ENCODE measurements around the gene IGSF3.
"Not testable (repeated sequence)": the region's sequence is repeated elsewhere in the genome, so short reads cannot be mapped to it uniquely, and the experiment has no call there.

Gene IGSF3

GRCh38 chr1:116571215-116571919 lies 96.2 kb downstream of the IGSF3 start:
- DNase-seq = no peak

DNA sequence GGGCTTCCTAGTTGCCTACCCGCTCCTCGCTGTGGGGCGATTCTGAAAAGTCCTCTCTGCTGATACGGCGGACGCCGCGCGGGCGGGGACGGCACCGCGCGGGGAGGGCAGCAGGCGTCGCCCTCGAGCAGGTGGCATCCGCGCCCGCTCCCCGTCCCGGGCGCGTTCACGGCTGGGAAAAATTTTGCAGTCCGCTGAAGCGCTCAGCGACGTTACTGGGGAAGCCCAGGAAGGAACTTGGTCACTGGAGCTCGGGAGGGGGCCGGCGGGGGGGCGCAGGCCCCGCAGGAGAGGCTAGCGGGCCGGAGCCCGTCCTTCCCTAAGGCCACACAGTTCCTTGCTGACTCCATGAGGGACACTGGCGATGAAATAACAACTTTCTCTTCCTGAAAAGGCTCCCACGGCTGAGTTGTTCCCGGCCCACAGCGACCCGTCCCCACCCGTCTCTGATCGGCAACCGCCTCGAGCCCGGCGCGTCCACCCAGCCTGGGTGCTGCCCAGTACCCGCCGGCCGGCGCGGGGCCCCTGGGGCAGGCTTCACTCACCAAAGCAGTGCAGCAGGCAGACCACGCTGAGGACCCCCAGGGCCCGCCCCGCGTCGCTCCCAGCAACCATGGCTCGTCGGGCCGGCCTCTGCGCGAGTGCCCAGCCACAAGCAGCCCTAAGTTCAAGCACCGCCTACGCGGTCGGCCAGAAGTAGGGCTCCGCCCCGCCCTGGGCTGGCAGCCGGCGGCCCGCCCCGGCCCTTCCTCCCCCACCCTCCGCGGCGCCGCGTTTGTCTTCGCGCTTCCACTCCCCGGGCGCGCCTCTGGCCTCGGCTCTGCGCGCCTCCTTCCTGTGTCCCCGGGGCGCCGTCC lies 96.9 kb downstream of the IGSF3 start, which contains the start of gene CD58:
Gene CD58, minus strand, starts transcription at position 669 of the 857 bp plus-strand sequence. Its CDS starts 54 bp downstream, at position 615.
- peak; percentile 94 for DNase-seq

DNA sequence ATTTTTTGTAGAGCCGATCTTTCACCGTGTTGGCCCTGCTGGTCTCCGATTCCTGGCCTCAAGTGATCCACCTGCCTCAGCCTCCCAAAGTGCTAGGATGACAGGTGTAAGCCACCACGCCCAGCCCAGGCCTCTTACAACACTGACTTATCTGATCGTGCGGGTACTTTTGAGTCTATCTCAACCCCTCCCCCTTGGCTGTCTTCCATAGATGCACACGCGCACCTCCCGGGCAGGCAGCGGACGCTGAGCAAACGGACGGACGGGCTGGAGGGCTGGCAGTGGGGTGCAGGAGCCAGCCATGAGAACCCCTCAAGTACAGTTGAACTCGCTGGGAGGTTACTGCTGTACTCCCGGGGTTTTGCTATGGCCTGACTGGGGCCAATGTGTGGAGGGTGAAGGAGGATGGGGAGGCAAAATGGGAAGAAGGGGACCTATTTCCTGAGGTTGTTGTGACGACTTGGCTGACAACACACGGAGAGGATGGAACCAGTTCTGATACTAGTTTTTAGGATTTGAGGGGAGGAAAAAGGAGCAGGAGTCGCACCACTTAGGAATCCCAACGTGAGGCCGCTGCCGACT lies 97.7 kb downstream of the IGSF3 start:
- DNase-seq = peak; percentile 82

DNA sequence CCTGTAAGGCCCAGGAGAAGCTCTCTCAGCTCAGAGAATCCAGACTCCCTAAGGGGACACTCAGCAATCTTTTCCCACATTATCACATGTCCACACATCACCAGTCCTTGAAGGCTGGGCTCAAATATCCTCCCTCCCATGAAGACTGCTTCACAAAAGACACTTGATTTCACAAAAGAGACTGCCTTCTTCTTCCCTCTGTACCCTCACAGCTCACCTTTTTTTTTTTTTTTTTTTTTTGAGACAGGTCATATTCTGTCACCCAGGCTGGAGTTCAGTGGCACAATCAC lies 98.2 kb downstream of the IGSF3 start:
- no peak for DNase-seq

DNA sequence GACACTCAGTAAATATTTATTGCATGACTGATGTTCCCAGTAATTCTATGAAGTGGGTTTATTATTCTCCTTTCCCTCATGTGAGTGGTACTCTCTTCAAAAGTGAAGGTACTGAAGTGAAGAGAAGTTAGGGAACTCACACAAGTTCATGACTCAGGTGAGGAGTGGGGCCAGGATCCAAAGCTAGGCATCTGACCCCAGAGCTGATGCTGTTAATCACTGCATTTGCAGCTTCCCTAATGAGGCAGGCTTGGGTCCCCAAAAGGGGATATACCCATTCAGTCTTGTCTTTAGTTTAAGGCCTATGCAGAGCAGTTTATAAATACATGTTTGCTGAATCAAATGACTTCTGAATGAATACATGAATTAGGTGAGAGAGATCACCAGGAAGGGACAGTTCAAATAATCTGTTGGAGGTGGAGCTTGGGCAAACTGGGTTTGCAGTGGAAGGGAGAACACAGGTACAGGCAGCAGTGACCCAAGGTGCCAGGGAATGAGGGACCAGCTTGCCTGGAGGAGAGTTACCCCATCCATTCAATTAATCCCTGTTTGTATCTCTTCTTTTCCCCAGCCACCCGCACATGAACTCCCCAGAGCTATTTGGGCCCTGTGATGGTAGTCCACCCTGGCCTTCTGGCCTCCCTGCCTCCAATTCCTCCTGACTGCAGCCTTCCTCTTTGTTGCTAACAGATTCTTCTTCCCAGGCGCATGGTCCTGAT lies 98.7 kb downstream of the IGSF3 start:
- DNase-seq = no peak

DNA sequence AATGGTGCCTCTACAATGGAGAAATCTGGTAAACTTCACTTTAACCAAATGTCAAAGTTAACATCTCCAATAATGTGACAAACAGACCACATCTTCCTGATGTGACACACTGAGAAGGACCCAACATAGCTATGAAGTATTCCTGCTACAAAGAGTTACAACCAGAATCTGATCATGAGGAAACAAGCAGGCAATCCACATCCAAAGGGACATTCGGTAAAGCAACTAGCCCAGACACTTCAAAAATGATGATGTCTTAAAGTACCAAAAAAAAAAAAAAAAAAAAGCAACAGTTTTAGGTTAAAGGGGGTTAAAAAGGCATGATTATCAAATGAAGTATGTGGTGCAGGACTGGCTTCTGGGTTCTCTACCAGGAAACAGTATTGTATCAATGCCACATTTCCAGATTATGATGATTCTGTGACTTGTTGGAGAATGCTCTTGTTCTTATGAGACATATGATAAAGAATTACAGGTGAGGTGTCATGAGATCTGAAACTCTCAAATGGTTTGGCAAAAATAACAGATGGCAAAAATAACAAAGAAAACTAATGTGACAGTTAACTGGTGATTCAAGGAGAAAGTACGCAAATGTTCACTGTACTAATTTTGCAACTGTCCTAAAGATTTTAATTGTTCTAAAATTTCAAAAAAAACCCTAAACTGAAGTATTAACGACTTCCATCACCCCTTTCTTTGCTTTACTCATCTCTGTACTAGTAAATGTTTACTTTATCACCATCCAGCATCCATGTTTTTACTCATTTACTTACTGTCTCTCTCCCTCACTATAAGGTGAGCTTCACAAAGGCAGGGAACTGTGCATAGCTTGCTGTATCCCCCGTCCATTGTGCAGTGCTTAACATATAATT lies 99.5 kb downstream of the IGSF3 start:
- peak; percentile 64 for DNase-seq

DNA sequence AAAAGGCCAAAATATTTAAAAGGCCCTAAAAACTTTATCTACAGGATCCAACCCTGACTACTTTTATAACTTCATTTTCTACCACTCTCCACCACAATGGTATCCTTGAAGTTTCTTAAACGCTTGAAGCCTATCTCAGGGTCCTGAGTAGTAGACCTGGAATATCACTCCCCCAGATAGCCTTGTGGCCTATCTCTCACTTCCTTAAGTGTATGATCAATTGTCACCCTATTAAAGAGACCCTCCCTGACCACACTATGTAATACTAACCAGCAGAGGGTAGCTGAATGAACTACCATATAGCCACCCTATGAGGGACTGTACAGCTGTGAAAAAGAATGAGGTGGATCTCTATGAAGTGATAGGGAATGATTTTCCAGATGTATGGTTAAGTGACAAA lies 102.3 kb downstream of the IGSF3 start:
- DNase-seq = no peak

- no peak for DNase-seq
Measured at GRCh38 chr1:116564426-116564825, 103.1 kb downstream of the IGSF3 start.

DNA sequence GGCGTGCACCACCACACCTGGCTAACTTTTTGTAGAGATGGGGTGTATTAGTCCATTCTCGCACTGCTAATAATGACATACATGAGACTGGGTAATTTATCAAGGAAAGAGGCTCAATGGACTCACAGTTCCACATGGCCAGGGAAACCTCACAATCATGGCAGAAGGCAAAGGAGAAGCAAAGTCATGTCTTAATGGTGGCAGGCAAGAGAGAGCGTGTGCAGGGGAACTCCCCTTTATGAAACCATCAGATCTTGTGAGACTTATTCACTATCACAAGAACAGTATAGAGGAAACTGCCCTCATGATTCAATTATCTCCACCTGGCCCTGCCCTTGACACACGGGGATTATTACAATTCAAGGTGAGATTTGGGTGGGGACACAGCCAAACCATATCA lies 105.1 kb downstream of the IGSF3 start:
- not testable (repeated sequence) for DNase-seq

GRCh38 chr1:116561563-116561962 lies 106.0 kb downstream of the IGSF3 start:
- no peak for DNase-seq

- DNase-seq = peak; percentile 64
Measured at GRCh38 chr1:116560704-116561490, 106.6 kb downstream of the IGSF3 start.

- DNase-seq = peak; percentile 67
Measured at GRCh38 chr1:116559304-116559761, 108.2 kb downstream of the IGSF3 start.

DNA sequence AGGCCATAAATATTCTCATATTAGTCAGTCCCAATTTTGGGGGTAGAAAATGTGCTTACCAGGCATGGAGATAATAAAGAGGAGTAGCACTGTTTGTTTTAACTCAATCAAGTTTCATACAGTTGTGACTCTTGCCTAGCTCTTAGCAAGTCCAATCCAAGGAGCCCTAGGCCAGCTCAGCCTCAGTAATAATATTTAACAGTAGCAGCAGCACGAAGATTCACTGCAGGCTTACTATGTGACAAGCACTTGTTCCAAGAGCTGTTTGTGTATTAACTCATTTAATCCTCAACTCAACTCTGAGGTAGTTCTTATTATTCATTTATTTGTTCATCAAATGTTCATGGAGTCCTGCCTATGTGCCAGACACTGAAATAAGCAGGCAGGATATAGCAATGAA lies 109.0 kb downstream of the IGSF3 start:
- no peak for DNase-seq

DNA sequence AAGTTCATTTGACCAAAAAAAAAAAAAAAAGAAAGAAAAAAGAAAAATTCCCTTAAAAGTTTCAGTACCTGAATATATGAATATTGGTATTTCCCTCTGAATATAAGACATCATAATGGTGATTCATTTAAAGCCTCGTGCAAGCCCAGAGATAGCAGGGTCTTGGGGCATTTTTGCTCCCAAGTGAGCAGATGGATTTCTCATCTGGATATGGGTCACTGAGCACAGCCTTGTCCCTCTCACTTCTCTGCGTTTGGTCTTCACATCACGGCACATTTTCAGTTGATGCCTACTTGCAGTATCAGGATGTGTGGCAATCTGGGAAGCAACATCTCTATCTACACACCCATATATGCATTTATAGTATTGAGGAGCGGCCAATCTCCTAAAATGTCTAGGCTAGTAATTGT lies 109.4 kb downstream of the IGSF3 start:
- peak; percentile 39 for DNase-seq

GRCh38 chr1:116557323-116557878 lies 110.1 kb downstream of the IGSF3 start:
- no peak for DNase-seq

DNA sequence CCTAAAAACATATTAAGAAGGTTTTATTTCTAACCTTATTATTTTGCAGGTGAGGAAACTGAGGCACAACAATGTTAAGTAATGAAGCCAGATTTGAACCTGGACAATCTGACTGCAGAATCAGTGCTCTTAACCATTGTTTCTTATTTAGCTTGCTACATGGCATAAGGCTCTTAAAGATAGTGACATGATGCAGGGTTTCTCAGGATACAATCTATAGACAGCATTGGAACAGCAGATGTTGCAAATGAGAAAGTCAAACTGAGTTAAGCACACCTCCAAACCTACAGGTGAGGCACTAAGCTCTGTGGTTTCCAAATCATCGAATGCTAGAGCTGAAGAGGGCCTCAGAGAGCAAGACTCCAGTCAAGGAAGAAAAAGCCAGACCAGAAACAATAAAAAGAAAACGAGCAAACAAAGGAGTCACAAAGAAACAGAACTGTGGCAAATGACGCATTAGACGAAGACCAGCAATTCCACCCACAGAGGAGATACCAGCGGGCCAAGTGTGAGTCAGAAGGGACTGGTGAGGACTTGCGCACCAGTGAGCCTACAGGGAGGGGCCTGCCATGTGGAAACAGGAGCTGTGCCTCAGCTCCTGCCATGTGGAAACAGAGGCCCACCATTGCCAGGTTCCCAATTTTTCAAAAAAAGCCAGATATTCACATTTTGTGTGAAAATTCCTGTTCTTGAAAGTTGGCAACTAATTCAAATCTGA lies 111.1 kb downstream of the IGSF3 start:
- peak; percentile 97 for DNase-seq

- DNase-seq = no peak
Measured at GRCh38 chr1:116554924-116555323, 112.6 kb downstream of the IGSF3 start.

DNA sequence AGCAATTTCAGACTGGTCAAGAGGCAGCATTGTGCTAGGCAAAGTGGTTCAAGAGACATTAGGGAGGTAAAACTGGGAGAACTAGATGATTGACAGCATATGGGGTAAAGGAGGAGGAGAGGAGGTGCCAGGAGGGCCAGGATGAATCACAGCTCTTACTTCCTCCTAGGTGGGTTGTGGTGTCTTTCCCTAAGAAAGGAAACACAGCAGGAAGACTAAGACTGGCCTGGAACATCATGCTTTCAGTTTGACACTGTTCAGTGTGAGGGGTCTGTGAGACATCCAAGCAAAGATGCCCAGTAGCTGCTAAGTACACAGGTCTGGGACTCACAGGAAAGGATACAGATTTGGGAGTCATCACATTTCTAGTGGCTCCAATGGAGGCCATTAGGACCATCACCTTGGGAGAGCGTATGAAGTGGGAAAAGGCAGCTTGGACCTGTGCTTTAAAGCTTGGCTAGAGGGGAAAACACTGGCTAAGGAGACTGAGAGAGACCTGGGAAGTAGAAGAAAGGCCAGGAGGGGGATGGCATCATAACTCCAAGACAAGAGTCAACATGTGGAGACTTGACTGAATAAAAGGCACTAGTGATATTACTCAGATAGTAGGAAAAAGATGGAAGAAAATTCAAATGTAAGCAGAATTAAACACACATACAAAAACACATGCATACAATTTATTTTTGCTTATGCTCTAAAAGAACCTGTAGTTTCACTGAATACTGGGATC lies 114.0 kb downstream of the IGSF3 start:
- no peak for DNase-seq

- DNase-seq = no peak
Measured at GRCh38 chr1:116546354-116546977, 121.1 kb downstream of the IGSF3 start.

All from activated CD4-positive, alpha-beta T cell treated with anti-CD3 and anti-CD28 coated beads, Interleukin-10, Interleukin-2, amounts not matched to agents 100 ng/mL and 50 ng/mL, durations not matched to agents 16 hours and 8 hours (primary cell).